ENCODE results near the gene TMEM38B. TPM values are rescaled to one million over a fixed set of nuclear protein-coding genes. Genes with fewer than 3 reads are reported as not detected.

TMEM38B gene
- total and polyA plus RNA-seq, 5 donors from 2014 or later = 10.6 to 22.2 (median 18.2) TPM

GRCh38 chr9:105662184-105663104 is 31.9 kb upstream of the TMEM38B start, which contains the start of gene TAL2:
Gene TAL2 (plus strand): TSS chr9:105662457. CDS start chr9:105662497, 40 bp downstream.
- Mint-ChIP-seq H3K9me3 (no peaks in the 10 kb centered on the region), H3K4me3 (no peak within 1 kb of the TSS), H3K27ac (no peak within 1 kb of the TSS), H3K4me1 (no peaks in the 10 kb centered on the region), H3K36me3 (no peaks in the 10 kb centered on the region), H3K27me3 (peaks cover 12% of the 10 kb centered on the region)
- Histone ChIP-seq H3K36me3 (ENCODE audit: control insufficient read depth, insufficient read depth, low read length) (no peaks in the 10 kb centered on the region), H3K27me3 (ENCODE audit: control insufficient read depth, insufficient read depth, low read length) (peaks cover 9% of the 10 kb centered on the region), H3K4me1 (ENCODE audit: control insufficient read depth, insufficient read depth, low read length, poor library complexity, severe bottlenecking) (no peaks in the 10 kb centered on the region), H3K27ac (ENCODE audit: insufficient read depth, low read length, poor library complexity, severe bottlenecking) (no peak within 1 kb of the TSS), H3K9me3 (ENCODE audit: control insufficient read depth in 2 of 2, low read length in 2 of 2) (no peaks in the 10 kb centered on the region), H3K4me3 (ENCODE audit: low read depth, low read length) (no peak within 1 kb of the TSS)
- ATAC-seq (ENCODE audit: low read depth in 2 of 2) (no peak), DNase-seq (no peak)

- Mint-ChIP-seq H3K9me3 (no peaks in the 10 kb centered on the region), H3K27ac (no peak overlapping the region), H3K36me3 (no peaks in the 10 kb centered on the region), H3K4me3 (no peak overlapping the region), H3K27me3 (peaks cover 12% of the 10 kb centered on the region), H3K4me1 (no peaks in the 10 kb centered on the region)
- ATAC-seq (ENCODE audit: low read depth in 2 of 2) = no peak
- Histone ChIP-seq H3K36me3 (ENCODE audit: control insufficient read depth, insufficient read depth, low read length) (no peaks in the 10 kb centered on the region), H3K4me1 (ENCODE audit: control insufficient read depth, insufficient read depth, low read length, poor library complexity, severe bottlenecking) (no peaks in the 10 kb centered on the region), H3K9me3 (ENCODE audit: control insufficient read depth in 2 of 2, low read length in 2 of 2) (no peaks in the 10 kb centered on the region), H3K27me3 (ENCODE audit: control insufficient read depth, insufficient read depth, low read length) (no peaks in the 10 kb centered on the region), H3K27ac (ENCODE audit: insufficient read depth, low read length, poor library complexity, severe bottlenecking) (no peak overlapping the region), H3K4me3 (ENCODE audit: low read depth, low read length) (no peak overlapping the region)
- DNase-seq = no peak
Measured at GRCh38 chr9:105663914-105664313, 30.4 kb upstream of the TMEM38B start.

- Histone ChIP-seq H3K27me3 (ENCODE audit: control insufficient read depth, insufficient read depth, low read length) (peaks cover 3% of the 10 kb centered on the region), H3K4me1 (ENCODE audit: control insufficient read depth, insufficient read depth, low read length, poor library complexity, severe bottlenecking) (no peaks in the 10 kb centered on the region), H3K27ac (ENCODE audit: insufficient read depth, low read length, poor library complexity, severe bottlenecking) (no peak overlapping the region), H3K36me3 (ENCODE audit: control insufficient read depth, insufficient read depth, low read length) (no peaks in the 10 kb centered on the region), H3K9me3 (ENCODE audit: control insufficient read depth in 2 of 2, low read length in 2 of 2) (no peaks in the 10 kb centered on the region), H3K4me3 (ENCODE audit: low read depth, low read length) (no peak overlapping the region)
- Mint-ChIP-seq H3K4me1 (peaks cover 0 to 3% (median 0%) of the 10 kb centered on the region in 4 donors), H3K27me3 (peaks cover 7% of the 10 kb centered on the region), H3K9me3 (no peaks in the 10 kb centered on the region), H3K36me3 (no peaks in the 10 kb centered on the region), H3K4me3 (no peak overlapping the region), H3K27ac (no peak overlapping the region)
- no peak for ATAC-seq (ENCODE audit: low read depth in 2 of 2)
- DNase-seq = no peak
Measured at GRCh38 chr9:105667867-105668266, 26.5 kb upstream of the TMEM38B start.

GRCh38 chr9:105670315-105670714 is 24.0 kb upstream of the TMEM38B start:
- no peak overlapping the region for H3K27ac ChIP-seq (ENCODE audit: insufficient read depth, low read length, poor library complexity, severe bottlenecking)
- DNase-seq = no peak
- H3K36me3 Mint-ChIP-seq = no peaks in the 10 kb centered on the region
- peaks cover 3% of the 10 kb centered on the region for H3K27me3 ChIP-seq (ENCODE audit: control insufficient read depth, insufficient read depth, low read length)
- no peaks in the 10 kb centered on the region for H3K9me3 ChIP-seq (ENCODE audit: control insufficient read depth in 2 of 2, low read length in 2 of 2)
- peaks cover 0 to 6% (median 0%) of the 10 kb centered on the region in 4 donors for H3K4me1 Mint-ChIP-seq
- no peaks in the 10 kb centered on the region for H3K9me3 Mint-ChIP-seq
- no peaks in the 10 kb centered on the region for H3K36me3 ChIP-seq (ENCODE audit: control insufficient read depth, insufficient read depth, low read length)
- H3K4me1 ChIP-seq (ENCODE audit: control insufficient read depth, insufficient read depth, low read length, poor library complexity, severe bottlenecking) = no peaks in the 10 kb centered on the region
- H3K27ac Mint-ChIP-seq = no peak overlapping the region
- H3K4me3 ChIP-seq (ENCODE audit: low read depth, low read length) = no peak overlapping the region
- no peak for ATAC-seq (ENCODE audit: low read depth in 2 of 2)
- H3K4me3 Mint-ChIP-seq = no peak overlapping the region
- peaks cover 17% of the 10 kb centered on the region for H3K27me3 Mint-ChIP-seq

GRCh38 chr9:105670775-105671174 is 23.6 kb upstream of the TMEM38B start:
- Mint-ChIP-seq H3K9me3 (no peaks in the 10 kb centered on the region), H3K27me3 (peaks cover 17% of the 10 kb centered on the region), H3K36me3 (no peaks in the 10 kb centered on the region), H3K4me3 (no peak overlapping the region), H3K4me1 (peaks cover 0 to 6% (median 0%) of the 10 kb centered on the region in 4 donors), H3K27ac (no peak overlapping the region)
- Histone ChIP-seq H3K27me3 (ENCODE audit: control insufficient read depth, insufficient read depth, low read length) (peaks cover 3% of the 10 kb centered on the region), H3K9me3 (ENCODE audit: control insufficient read depth in 2 of 2, low read length in 2 of 2) (no peaks in the 10 kb centered on the region), H3K27ac (ENCODE audit: insufficient read depth, low read length, poor library complexity, severe bottlenecking) (no peak overlapping the region), H3K36me3 (ENCODE audit: control insufficient read depth, insufficient read depth, low read length) (no peaks in the 10 kb centered on the region), H3K4me3 (ENCODE audit: low read depth, low read length) (no peak overlapping the region), H3K4me1 (ENCODE audit: control insufficient read depth, insufficient read depth, low read length, poor library complexity, severe bottlenecking) (no peaks in the 10 kb centered on the region)
- ATAC-seq (ENCODE audit: low read depth in 2 of 2) (no peak), DNase-seq (no peak)

- Mint-ChIP-seq H3K27me3 (peaks cover 21% of the 10 kb centered on the region), H3K4me3 (peak overlapping the region in 1 of 4 donors; percentile 32), H3K36me3 (no peaks in the 10 kb centered on the region), H3K27ac (no peak overlapping the region), H3K4me1 (peaks cover 0 to 6% (median 0%) of the 10 kb centered on the region in 4 donors), H3K9me3 (no peaks in the 10 kb centered on the region)
- Histone ChIP-seq H3K27me3 (ENCODE audit: control insufficient read depth, insufficient read depth, low read length) (peaks cover 3% of the 10 kb centered on the region), H3K27ac (ENCODE audit: insufficient read depth, low read length, poor library complexity, severe bottlenecking) (no peak overlapping the region), H3K4me1 (ENCODE audit: control insufficient read depth, insufficient read depth, low read length, poor library complexity, severe bottlenecking) (no peaks in the 10 kb centered on the region), H3K9me3 (ENCODE audit: control insufficient read depth in 2 of 2, low read length in 2 of 2) (no peaks in the 10 kb centered on the region), H3K4me3 (ENCODE audit: low read depth, low read length) (no peak overlapping the region), H3K36me3 (ENCODE audit: control insufficient read depth, insufficient read depth, low read length) (no peaks in the 10 kb centered on the region)
- no peak for DNase-seq
- no peak for ATAC-seq (ENCODE audit: low read depth in 2 of 2)
Measured at GRCh38 chr9:105672711-105673234, 21.6 kb upstream of the TMEM38B start.

- Mint-ChIP-seq H3K9me3 (no peaks in the 10 kb centered on the region), H3K27ac (no peak overlapping the region), H3K4me1 (peaks cover 0 to 6% (median 0%) of the 10 kb centered on the region in 4 donors), H3K36me3 (no peaks in the 10 kb centered on the region), H3K4me3 (no peak overlapping the region), H3K27me3 (peaks cover 16% of the 10 kb centered on the region)
- Histone ChIP-seq H3K36me3 (ENCODE audit: control insufficient read depth, insufficient read depth, low read length) (no peaks in the 10 kb centered on the region), H3K27ac (ENCODE audit: insufficient read depth, low read length, poor library complexity, severe bottlenecking) (no peak overlapping the region), H3K4me3 (ENCODE audit: low read depth, low read length) (no peak overlapping the region), H3K4me1 (ENCODE audit: control insufficient read depth, insufficient read depth, low read length, poor library complexity, severe bottlenecking) (no peaks in the 10 kb centered on the region), H3K9me3 (ENCODE audit: control insufficient read depth in 2 of 2, low read length in 2 of 2) (no peaks in the 10 kb centered on the region), H3K27me3 (ENCODE audit: control insufficient read depth, insufficient read depth, low read length) (peaks cover 3% of the 10 kb centered on the region)
- DNase-seq (no peak), ATAC-seq (ENCODE audit: low read depth in 2 of 2) (no peak)
Measured at GRCh38 chr9:105673850-105674387, 20.4 kb upstream of the TMEM38B start.
